GM12878 (cell line): ENCODE results near the gene ALOXE3. TPM values are rescaled to one million over a fixed set of nuclear protein-coding genes. Genes with fewer than 3 reads are reported as not detected.
"Not testable (repeated sequence)": the region's sequence is repeated elsewhere in the genome, so short reads cannot be mapped to it uniquely, and the experiment has no call there.

ENCODE experiments used
- ATAC-seq: fragments of 200-7000 bp; cut with Tn5 transposase; 3 replicates; pipeline ENCODE4 v1.9.1; 2020; ENCODE audit warnings: mild to moderate bottlenecking, moderate library complexity
- BruUV-seq: library from RNA; stranded (reverse); fragments of 400-500 nt; replicated peaks from 2 replicates; lab custom pipeline; 2021; lab: Mats Ljungman, UMichigan
- CTCF ChIA-PET: fragments of 300-600 bp; sonication (Branson Sonifier 250); formaldehyde crosslinking; extraction: SDS; loops from one replicate; lab custom pipeline; 2021; ENCODE audit warnings: inconsistent platforms; lab: Yijun Ruan, JAX
- POLR2A ChIA-PET: fragments of 350-600 bp; formaldehyde crosslinking; extraction: SDS; loops from one replicate; lab custom pipeline; 2021; ENCODE audit warnings: inconsistent platforms; lab: Charles Lee
- RAD21 ChIA-PET: fragments of 300-600 bp; sonication (Branson Sonifier 250); formaldehyde crosslinking; loops from one replicate; lab custom pipeline; 2023; ENCODE audit warnings: antibody characterized with exemption; ENCODE audit not compliant: unreplicated experiment; lab: Charles Lee
- SMC1A ChIA-PET: fragments of 300-600 bp; sonication (Branson Sonifier 250); formaldehyde crosslinking; loops from one replicate; lab custom pipeline; 2023; ENCODE audit not compliant: unreplicated experiment, uncharacterized antibody; lab: Charles Lee
- DNase-seq: peaks from one replicate; pipeline ENCODE4 v3.0.0-alpha.2; 2011; ENCODE audit warnings: low read depth, low spot score
- FAIRE-seq: peaks from 3 replicates; lab custom pipeline; 2011; peaks lifted over from hg19 to GRCh38; lab: Jason Lieb, UNC
- H2AFZ ChIP-seq: 2 replicates; pipeline ENCODE4 v1.6.0; 2011; ENCODE audit warnings: low read depth, low read length, control low read depth; ENCODE audit not compliant: control insufficient read depth
- H3K27ac ChIP-seq: 2 replicates; pipeline ENCODE4 v1.5.1; 2011; ENCODE audit warnings: control low read depth; ENCODE audit not compliant: control insufficient read depth, insufficient read depth
- H3K27me3 ChIP-seq, 2 experiments: replicated peaks in 1 of 2; 2 replicates each; pipeline versions ENCODE4 v1.6.0 to v1.6.1; 2011; ENCODE audit warnings: low read length in 1 of 2; ENCODE audit not compliant: control insufficient read depth in 2 of 2, insufficient read depth in 2 of 2
- H3K36me3 ChIP-seq, 2 experiments: 2 replicates each; pipeline ENCODE4 v1.5.1; 2011; ENCODE audit warnings: low read length in 1 of 2; ENCODE audit not compliant: control insufficient read depth in 2 of 2, insufficient read depth in 2 of 2
- H3K4me1 ChIP-seq: 2 replicates; pipeline ENCODE4 v1.6.1; 2011; ENCODE audit warnings: mild to moderate bottlenecking, low read length, moderate library complexity, mixed read lengths; ENCODE audit not compliant: control insufficient read depth, insufficient read depth
- H3K4me2 ChIP-seq: 2 replicates; pipeline ENCODE4 v1.6.0; 2011; ENCODE audit warnings: control low read depth; ENCODE audit not compliant: control insufficient read depth, insufficient read depth
- H3K4me3 ChIP-seq: fragments of 200-600 bp; sonication (generic); 2 replicates; pipeline ENCODE4 v1.5.1; 2016
- H3K79me2 ChIP-seq: 2 replicates; pipeline ENCODE4 v1.6.0; 2011; ENCODE audit warnings: low read length; ENCODE audit not compliant: control insufficient read depth, insufficient read depth
- H3K9ac ChIP-seq: 2 replicates; pipeline ENCODE4 v1.8.0; 2011; ENCODE audit warnings: low read length, control low read depth, mixed read lengths; ENCODE audit not compliant: control insufficient read depth, insufficient read depth
- H3K9me3 ChIP-seq: replicated peaks from 3 replicates; pipeline ENCODE4 v1.5.1; 2011; ENCODE audit warnings: mild to moderate bottlenecking, low read length; ENCODE audit not compliant: control insufficient read depth, insufficient read depth
- H4K20me1 ChIP-seq: 2 replicates; pipeline ENCODE4 v1.6.0; 2011; ENCODE audit not compliant: control insufficient read depth, insufficient read depth
- CBX5 ChIP-seq: sonication (generic); IDR thresholded peaks from 2 replicates; pipeline ENCODE4 v1.6.1; 2016; ENCODE audit warnings: low read depth, moderate library complexity, mild to moderate bottlenecking, inconsistent platforms
- NFYA ChIP-seq: IDR thresholded peaks from 2 replicates; pipeline ENCODE4 v1.6.1; 2011; ENCODE audit warnings: low read depth, mild to moderate bottlenecking, low read length, improper control_type of control experiment, borderline replicate concordance
- PML ChIP-seq: IDR thresholded peaks from 2 replicates; pipeline ENCODE4 v1.6.1; 2012; ENCODE audit warnings: low read length, inconsistent platforms
- POLR2AphosphoS2 ChIP-seq: IDR thresholded peaks from 2 replicates; pipeline ENCODE4 v1.6.1; 2011; ENCODE audit warnings: low read depth, mild to moderate bottlenecking, low read length, improper control_type of control experiment, moderate library complexity
- RB1 ChIP-seq: fragments of 450-650 bp; formaldehyde crosslinking; IDR thresholded peaks from 2 replicates; pipeline ENCODE4 v1.6.1; 2017; ENCODE audit warnings: mild to moderate bottlenecking, borderline replicate concordance
- TARDBP ChIP-seq: IDR thresholded peaks from 2 replicates; pipeline ENCODE4 v1.6.1; 2016; ENCODE audit warnings: borderline replicate concordance
- WGBS: methylation state at CpG from one replicate; pipeline ENCODE4 v1.1.6; 2016; ENCODE audit warnings: low lambda C conversion rate; ENCODE audit not compliant: insufficient replicate concordance, insufficient coverage; ENCODE audit errors: missing lambda C conversion rate; 5-methylcytosine and 5-hydroxymethylcytosine counted together
- in situ Hi-C: fragments of 300-500 bp; cut with MboI; formaldehyde crosslinking; loops from 9 replicates; pipeline ENCODE4 v1.14.3; 2018; ENCODE audit warnings: mixed read lengths
- intact Hi-C: fragments of 100-400 bp; cut with micrococcal nuclease; formaldehyde crosslinking; loops from one replicate; pipeline ENCODE4 v1.14.2; 2022; ENCODE audit not compliant: unreplicated experiment
- polyA plus RNA-seq, 11 experiments: library from polyadenylated mRNA; depleted of rRNA in 4 of 11; unstranded in 6 of 11; stranded (reverse) in 5 of 11; fragments of >200 nt; fragmentation: Nextera tagmentation in 4 of 11; fragmentation: Illumina TruSeq in 1 of 11; extraction: Ambion mirVana in 4 of 11; extraction: Trizol in 1 of 11; gene quantifications; 1 replicate in 1 of 11; 2 replicates in 10 of 11; pipeline versions ENCODE4 v1.2.1 to v1.2.3, GENCODE V29; 2011 to 2016; ENCODE audit warnings: inconsistent platforms in 2 of 11, missing spikeins in 2 of 11, low read depth in 1 of 11
- total RNA-seq, 4 experiments: library from RNA; depleted of rRNA in 3 of 4; stranded (reverse); fragments of >200 nt in 3 of 4; fragmentation: Illumina TruSeq in 1 of 4; extraction: Trizol in 1 of 4; gene quantifications; 2 replicates each; pipeline versions ENCODE4 v1.2.1 to v1.2.3, GENCODE V29; 2013 to 2021
- TF ChIP-seq, protein P1 (sequence below): fragments of 450-650 bp; formaldehyde crosslinking; IDR thresholded peaks from 2 replicates; pipeline ENCODE4 v1.4.0; 2020; ENCODE audit warnings: mild to moderate bottlenecking, moderate library complexity

The ALOXE3 gene
- total and polyA plus RNA-seq, 10 of the 15 experiments (the other 5 are each of a cell fraction or from before 2014, with no cell fraction given) = 0.04 TPM; not detected in 9

DNA sequence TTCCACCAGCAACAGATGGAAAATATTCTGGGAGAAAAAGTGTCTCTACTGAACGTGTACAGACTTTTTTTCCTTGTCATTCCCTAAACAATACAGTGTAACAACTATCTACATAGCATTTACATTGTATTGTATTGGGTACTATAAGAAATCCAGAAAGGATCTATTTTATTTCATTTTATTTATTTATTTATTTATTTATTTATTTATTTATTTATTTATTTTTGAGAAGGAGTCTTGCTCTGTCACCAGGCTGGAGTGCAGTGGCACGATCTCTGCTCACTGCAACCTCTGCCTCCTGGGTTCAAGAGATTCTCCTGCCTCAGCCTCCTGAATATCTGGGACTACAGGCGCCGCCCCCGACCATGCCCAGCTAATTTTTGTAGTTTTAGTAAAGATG lies 40.4 kb downstream of the ALOXE3 start:
- in situ Hi-C loops = loop anchor here (5.0 to 10.0 kb wide), 2 partner anchors 34 to 667 kb away; partner anchors contain the start of gene CCDC42
- RAD21 ChIA-PET = interaction anchor here (1.3 kb wide), 1 partner anchor 10 kb away, joined by 3 read pairs; the partner anchor contains the start of gene ALOX12B
- POLR2A ChIA-PET = not testable (repeated sequence)

DNA sequence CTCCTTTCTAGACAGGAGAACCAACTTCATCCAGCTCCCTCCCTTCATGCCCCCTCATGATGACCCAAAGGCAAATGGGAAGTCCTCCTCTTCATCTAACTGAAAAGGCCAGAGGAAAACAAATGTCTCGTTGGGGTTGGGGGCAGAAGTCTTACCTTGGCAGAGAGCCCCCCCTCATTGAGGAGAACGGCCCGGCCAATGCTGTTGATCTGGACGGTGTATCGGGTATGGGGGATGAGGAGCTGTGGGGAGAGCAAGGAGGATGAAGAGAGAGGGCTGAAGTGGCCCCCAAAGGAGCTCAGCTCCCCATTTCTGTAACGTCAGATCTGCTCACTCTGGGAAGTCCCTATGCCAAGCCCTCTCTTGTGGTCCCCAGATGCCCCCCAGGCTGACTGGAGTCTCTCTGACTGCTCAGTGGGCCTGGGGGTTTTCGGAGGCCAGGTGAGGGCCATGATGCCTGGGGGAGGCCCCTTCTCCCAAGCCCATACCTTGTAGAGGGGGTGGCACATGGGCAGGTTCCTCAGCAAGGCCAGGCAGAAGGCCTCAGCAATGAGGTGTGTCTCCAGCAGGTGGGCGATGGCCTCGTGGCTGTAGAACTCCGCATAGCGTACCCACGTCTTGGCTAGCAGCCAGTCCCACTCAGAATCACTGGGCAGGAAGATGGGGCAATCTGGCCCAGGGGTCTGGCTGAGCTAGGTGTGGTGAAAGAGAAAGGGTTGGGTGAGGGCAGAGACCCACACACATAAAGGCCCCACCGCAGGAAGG lies 41.6 kb downstream of the ALOXE3 start:
- CTCF ChIA-PET = interaction anchor here (0.6 to 9.4 kb wide), 7 partner anchors 8 to 224 kb away, joined by 3 to 159 read pairs (median 6); partner anchors contain the start of gene ALOXE3
- RAD21 ChIA-PET = interaction anchor here (0.6 kb wide), 2 partner anchors 180 to 861 kb away, joined by 3 read pairs; no protein-coding TSS in a partner anchor
- no peak overlapping the region for H3K27ac ChIP-seq
- POLR2A ChIA-PET = interaction anchor here (0.7 to 1.5 kb wide), 2 partner anchors 14 to 41 kb away, joined by 4 to 5 read pairs; no protein-coding TSS in a partner anchor
- DNase-seq = no peak
- ATAC-seq = no peak
- WGBS = 32% methylated on average over 13 of the region's 13 CpGs
- H2AFZ ChIP-seq = no peak overlapping the region
- no peaks in the 10 kb centered on the region for H3K36me3 ChIP-seq
- no peak overlapping the region for H3K4me2 ChIP-seq
- no peak for FAIRE-seq
- SMC1A ChIA-PET = interaction anchor here (1.4 to 4.7 kb wide), 2 partner anchors 16 to 42 kb away, joined by 3 to 37 read pairs; no protein-coding TSS in a partner anchor
- in situ Hi-C loops (loop anchor here (5.0 to 10.0 kb wide), 2 partner anchors 36 to 668 kb away; partner anchors contain the start of gene CCDC42), intact Hi-C loops (loop anchor here (10.0 kb wide), 1 partner anchor 668 kb away; the partner anchor contains the start of gene CCDC42)
- peaks cover 4% of the 10 kb centered on the region; the same call in 1 of the 2 replicates for H3K4me1 ChIP-seq
- no peaks in the 10 kb centered on the region for H3K9me3 ChIP-seq
- H4K20me1 ChIP-seq = no peaks in the 10 kb centered on the region
- BruUV-seq = no TSS peak
- H3K79me2 ChIP-seq = no peaks in the 10 kb centered on the region
- H3K9ac ChIP-seq = no peak overlapping the region
- peaks cover 10 to 17% of the 10 kb centered on the region in 2 experiments for H3K27me3 ChIP-seq
- no peak overlapping the region for H3K4me3 ChIP-seq
- TF ChIP-seq CBX5 (no peak), NFYA (no peak), POLR2AphosphoS2 (no peak), TARDBP (no peak), RB1 (no peak), PML (no peak)
- TF ChIP-seq, protein P1, sequence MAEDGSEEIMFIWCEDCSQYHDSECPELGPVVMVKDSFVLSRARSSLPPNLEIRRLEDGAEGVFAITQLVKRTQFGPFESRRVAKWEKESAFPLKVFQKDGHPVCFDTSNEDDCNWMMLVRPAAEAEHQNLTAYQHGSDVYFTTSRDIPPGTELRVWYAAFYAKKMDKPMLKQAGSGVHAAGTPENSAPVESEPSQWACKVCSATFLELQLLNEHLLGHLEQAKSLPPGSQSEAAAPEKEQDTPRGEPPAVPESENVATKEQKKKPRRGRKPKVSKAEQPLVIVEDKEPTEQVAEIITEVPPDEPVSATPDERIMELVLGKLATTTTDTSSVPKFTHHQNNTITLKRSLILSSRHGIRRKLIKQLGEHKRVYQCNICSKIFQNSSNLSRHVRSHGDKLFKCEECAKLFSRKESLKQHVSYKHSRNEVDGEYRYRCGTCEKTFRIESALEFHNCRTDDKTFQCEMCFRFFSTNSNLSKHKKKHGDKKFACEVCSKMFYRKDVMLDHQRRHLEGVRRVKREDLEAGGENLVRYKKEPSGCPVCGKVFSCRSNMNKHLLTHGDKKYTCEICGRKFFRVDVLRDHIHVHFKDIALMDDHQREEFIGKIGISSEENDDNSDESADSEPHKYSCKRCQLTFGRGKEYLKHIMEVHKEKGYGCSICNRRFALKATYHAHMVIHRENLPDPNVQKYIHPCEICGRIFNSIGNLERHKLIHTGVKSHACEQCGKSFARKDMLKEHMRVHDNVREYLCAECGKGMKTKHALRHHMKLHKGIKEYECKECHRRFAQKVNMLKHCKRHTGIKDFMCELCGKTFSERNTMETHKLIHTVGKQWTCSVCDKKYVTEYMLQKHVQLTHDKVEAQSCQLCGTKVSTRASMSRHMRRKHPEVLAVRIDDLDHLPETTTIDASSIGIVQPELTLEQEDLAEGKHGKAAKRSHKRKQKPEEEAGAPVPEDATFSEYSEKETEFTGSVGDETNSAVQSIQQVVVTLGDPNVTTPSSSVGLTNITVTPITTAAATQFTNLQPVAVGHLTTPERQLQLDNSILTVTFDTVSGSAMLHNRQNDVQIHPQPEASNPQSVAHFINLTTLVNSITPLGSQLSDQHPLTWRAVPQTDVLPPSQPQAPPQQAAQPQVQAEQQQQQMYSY = no peak

More for the DNA sequence above, 40.4 kb downstream of the ALOXE3 start:
- intact Hi-C loops = loop anchor here (10.0 kb wide), 1 partner anchor 667 kb away; the partner anchor contains the start of gene CCDC42
- 40% methylated on average over 4 of the region's 5 CpGs for WGBS
- DNase-seq, ATAC-seq, H3K9ac ChIP-seq, H3K4me2 ChIP-seq, H2AFZ ChIP-seq, H3K27ac ChIP-seq, H3K79me2 ChIP-seq, H3K9me3 ChIP-seq, H4K20me1 ChIP-seq, H3K4me1 ChIP-seq, BruUV-seq, H3K4me3 ChIP-seq, H3K36me3 ChIP-seq, FAIRE-seq: not testable (repeated sequence)
- H3K27me3 ChIP-seq = peaks cover 5 to 15% of the 10 kb centered on the region in 2 experiments
- ChIA-PET CTCF (interaction anchor here (0.6 to 9.4 kb wide), 5 partner anchors 19 to 645 kb away, joined by 3 to 159 read pairs (median 16); partner anchors contain the start of gene ALOXE3), SMC1A (interaction anchor here (1.3 kb wide), 1 partner anchor 33 kb away, joined by 4 read pairs; no protein-coding TSS in a partner anchor)
